Esophagus muscularis mucosa (tissue), 4 donors: ENCODE data around the gene NAV2. TPM values are rescaled to one million over a fixed set of nuclear protein-coding genes. Genes with fewer than 3 reads are reported as not detected.

Source experiments
- DNase-seq: peaks from one replicate; pipeline ENCODE4 v3.0.0-alpha.2; 2017; ENCODE audit errors: extremely low spot score
- H3K27ac ChIP-seq, 4 donors: fragments of 200-600 bp; sonication (generic); replicated peaks in 1 of 4; 1 replicate in 3 of 4; 2 replicates in 1 of 4; pipeline ENCODE4 v1.5.1; 2016 to 2019; ENCODE audit warnings: mild to moderate bottlenecking in 1 of 4
- H3K27me3 ChIP-seq, 4 donors: fragments of 200-600 bp; sonication (generic); one replicate each; pipeline versions ENCODE4 v1.5.1 to v1.6.0; 2016 to 2019
- H3K36me3 ChIP-seq, 4 donors: fragments of 200-600 bp; sonication (generic); one replicate each; pipeline ENCODE4 v1.5.1; 2016 to 2019
- H3K4me1 ChIP-seq, 4 donors: fragments of 200-600 bp; sonication (generic); one replicate each; pipeline ENCODE4 v1.5.1; 2016 to 2019
- H3K4me3 ChIP-seq, 4 donors: fragments of 200-600 bp; sonication (generic); 1 replicate in 2 of 4; 2 replicates in 2 of 4; pipeline ENCODE4 v1.5.1; 2016 to 2019; ENCODE audit warnings: mild to moderate bottlenecking in 4 of 4, moderate library complexity in 1 of 4
- H3K9me3 ChIP-seq, 4 donors: fragments of 200-600 bp; sonication (generic); 1 replicate in 3 of 4; 2 replicates in 1 of 4; pipeline ENCODE4 v1.5.1; 2016 to 2019
- EP300 ChIP-seq: sonication (generic); formaldehyde crosslinking; IDR thresholded peaks from one replicate; pipeline ENCODE4 v1.6.1; 2017; ENCODE audit warnings: antibody characterized with exemption
- POLR2A ChIP-seq: fragments of 450-650 bp; IDR thresholded peaks from one replicate; pipeline ENCODE4 v1.6.1; 2017; ENCODE audit warnings: antibody characterized with exemption, moderate library complexity, mild to moderate bottlenecking, low read depth
- POLR2AphosphoS5 ChIP-seq, 2 donors: sonication (generic); formaldehyde crosslinking; IDR thresholded peaks; one replicate each; pipeline ENCODE4 v1.6.1; 2017; ENCODE audit warnings: antibody characterized with exemption in 2 of 2
- WGBS: methylation state at CpG from one replicate; pipeline ENCODE4 v1.1.5; 2018; 5-methylcytosine and 5-hydroxymethylcytosine counted together
- intact Hi-C: fragments of 100-400 bp; cut with DNase I; formaldehyde crosslinking; loops from one replicate; pipeline ENCODE4 v1.15.1; 2023
- total RNA-seq, 4 donors: library from RNA; depleted of rRNA; stranded (reverse); fragments of >200 nt; gene quantifications; one replicate each; pipeline versions ENCODE4 v1.1.0 to v1.2.1, GENCODE V29; 2016
- TF ChIP-seq, protein P1 (sequence below), 3 experiments: fragments of 200-600 bp in 2 of 3; fragments of 450-650 bp in 1 of 3; sonication (generic) in 2 of 3; IDR thresholded peaks; one replicate each; pipeline ENCODE4 v1.5.1; 2017 to 2019; ENCODE audit warnings: antibody characterized with exemption in 3 of 3, mild to moderate bottlenecking in 2 of 3, moderate library complexity in 1 of 3

NAV2 gene
- total RNA-seq, 4 donors from 2014 or later, result 21.9 to 57.0 (median 37.5) TPM

DNA sequence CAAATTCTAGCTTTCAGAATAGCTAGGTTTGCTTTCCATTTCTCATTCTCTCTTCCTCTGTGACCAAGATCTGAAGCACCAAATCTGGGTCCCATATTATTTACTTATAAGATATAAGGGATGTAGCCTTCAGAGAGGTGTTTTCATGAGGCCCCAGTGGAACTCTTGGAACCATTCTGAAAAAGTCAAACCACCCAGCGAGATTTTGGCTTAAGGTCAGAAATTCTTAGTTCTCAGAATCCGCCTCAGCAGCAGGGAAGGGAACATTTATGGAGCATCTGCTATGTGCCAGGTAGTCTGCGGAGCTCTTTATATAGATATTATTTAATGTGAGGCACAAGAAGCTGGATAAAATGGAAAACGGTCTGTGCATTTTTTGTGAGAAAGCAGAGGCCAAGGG is 6.3 kb downstream of the NAV2 start:
- H3K27me3 ChIP-seq, result no peaks in the 10 kb centered on the region
- peaks cover 60 to 97% (median 93%) of the 10 kb centered on the region in 4 donors for H3K4me1 ChIP-seq
- H3K36me3 ChIP-seq, result no peaks in the 10 kb centered on the region
- no peak overlapping the region for H3K4me3 ChIP-seq
- no peak for DNase-seq
- peak overlapping the region; percentile 92 to 97 (median 96) for H3K27ac ChIP-seq
- intact Hi-C loops, result no loop called here
- WGBS, result 69% methylated on average over 4 of the region's 4 CpGs
- no peaks in the 10 kb centered on the region for H3K9me3 ChIP-seq
- no peak for TF ChIP-seq EP300
- TF ChIP-seq, protein P1, sequence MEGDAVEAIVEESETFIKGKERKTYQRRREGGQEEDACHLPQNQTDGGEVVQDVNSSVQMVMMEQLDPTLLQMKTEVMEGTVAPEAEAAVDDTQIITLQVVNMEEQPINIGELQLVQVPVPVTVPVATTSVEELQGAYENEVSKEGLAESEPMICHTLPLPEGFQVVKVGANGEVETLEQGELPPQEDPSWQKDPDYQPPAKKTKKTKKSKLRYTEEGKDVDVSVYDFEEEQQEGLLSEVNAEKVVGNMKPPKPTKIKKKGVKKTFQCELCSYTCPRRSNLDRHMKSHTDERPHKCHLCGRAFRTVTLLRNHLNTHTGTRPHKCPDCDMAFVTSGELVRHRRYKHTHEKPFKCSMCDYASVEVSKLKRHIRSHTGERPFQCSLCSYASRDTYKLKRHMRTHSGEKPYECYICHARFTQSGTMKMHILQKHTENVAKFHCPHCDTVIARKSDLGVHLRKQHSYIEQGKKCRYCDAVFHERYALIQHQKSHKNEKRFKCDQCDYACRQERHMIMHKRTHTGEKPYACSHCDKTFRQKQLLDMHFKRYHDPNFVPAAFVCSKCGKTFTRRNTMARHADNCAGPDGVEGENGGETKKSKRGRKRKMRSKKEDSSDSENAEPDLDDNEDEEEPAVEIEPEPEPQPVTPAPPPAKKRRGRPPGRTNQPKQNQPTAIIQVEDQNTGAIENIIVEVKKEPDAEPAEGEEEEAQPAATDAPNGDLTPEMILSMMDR (IDR thresholded peaks at IDR 0.05), result no peak
- TF ChIP-seq POLR2AphosphoS5 (IDR thresholded peaks at IDR 0.05), result no peak
- TF ChIP-seq POLR2A, result no peak

DNA sequence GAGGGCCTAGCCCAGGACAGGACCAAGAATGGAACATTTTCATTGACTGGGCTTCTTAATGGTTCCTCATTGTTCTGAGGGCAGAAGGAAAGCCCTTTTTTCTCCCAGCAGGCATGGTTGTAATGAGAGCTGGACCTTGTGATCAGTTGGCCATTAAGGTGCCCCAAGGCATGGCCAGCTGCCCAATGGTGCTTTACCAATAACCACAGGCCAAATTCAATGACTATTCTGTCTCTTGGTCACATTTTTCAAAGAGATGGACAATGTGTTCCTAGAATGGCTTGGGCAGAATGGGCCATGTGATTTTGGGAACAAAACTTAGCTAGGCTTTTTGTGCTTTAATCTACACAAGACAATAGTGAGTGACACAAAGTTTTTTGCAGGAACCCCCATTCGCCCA is 7.3 kb downstream of the NAV2 start:
- no peak for DNase-seq
- no peak overlapping the region for H3K4me3 ChIP-seq
- no peaks in the 10 kb centered on the region for H3K9me3 ChIP-seq
- WGBS, result 80% methylated on average over 1 of the region's 1 CpG
- TF ChIP-seq POLR2A (no peak), EP300 (no peak), POLR2AphosphoS5 (IDR thresholded peaks at IDR 0.05) (no peak)
- TF ChIP-seq, protein P1 (IDR thresholded peaks at IDR 0.05), result no peak
- H3K4me1 ChIP-seq, result peaks cover 56 to 99% (median 93%) of the 10 kb centered on the region in 4 donors
- no peaks in the 10 kb centered on the region for H3K27me3 ChIP-seq
- H3K36me3 ChIP-seq, result peaks cover 0 to 5% (median 0%) of the 10 kb centered on the region in 4 donors
- intact Hi-C loops, result no loop called here
- H3K27ac ChIP-seq, result peak overlapping the region; percentile 92 to 97 (median 96)

DNA sequence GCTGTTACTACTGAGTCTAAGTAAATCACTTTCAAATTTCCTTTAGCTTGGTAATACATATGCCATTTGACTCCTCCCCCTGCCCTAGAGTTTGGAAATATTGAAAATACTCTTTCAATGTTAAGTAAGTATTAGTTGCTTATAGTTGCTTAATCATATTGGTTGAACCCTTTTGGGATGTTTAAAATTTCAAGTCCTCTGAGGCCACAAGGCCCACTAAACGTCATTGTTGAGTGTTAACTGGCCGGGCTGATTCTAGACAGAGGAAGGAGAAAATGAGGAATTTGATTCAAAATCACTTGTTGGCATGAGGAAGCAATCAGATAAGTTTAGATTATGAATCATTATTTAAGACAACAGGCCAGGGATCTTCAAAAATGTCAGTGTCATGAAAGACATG is 8.5 kb downstream of the NAV2 start:
- H3K36me3 ChIP-seq, result peaks cover 0 to 5% (median 0%) of the 10 kb centered on the region in 4 donors
- 80% methylated on average over 2 of the region's 2 CpGs for WGBS
- H3K4me1 ChIP-seq, result peaks cover 57 to 99% (median 92%) of the 10 kb centered on the region in 4 donors
- DNase-seq, result no peak
- H3K4me3 ChIP-seq, result no peak overlapping the region
- H3K9me3 ChIP-seq, result no peaks in the 10 kb centered on the region
- no peaks in the 10 kb centered on the region for H3K27me3 ChIP-seq
- peak overlapping the region; percentile 23 to 97 (median 86) for H3K27ac ChIP-seq
- TF ChIP-seq EP300 (no peak), POLR2A (no peak), POLR2AphosphoS5 (IDR thresholded peaks at IDR 0.05) (no peak)
- TF ChIP-seq, protein P1 (IDR thresholded peaks at IDR 0.05), result no peak
- intact Hi-C loops, result no loop called here

DNA sequence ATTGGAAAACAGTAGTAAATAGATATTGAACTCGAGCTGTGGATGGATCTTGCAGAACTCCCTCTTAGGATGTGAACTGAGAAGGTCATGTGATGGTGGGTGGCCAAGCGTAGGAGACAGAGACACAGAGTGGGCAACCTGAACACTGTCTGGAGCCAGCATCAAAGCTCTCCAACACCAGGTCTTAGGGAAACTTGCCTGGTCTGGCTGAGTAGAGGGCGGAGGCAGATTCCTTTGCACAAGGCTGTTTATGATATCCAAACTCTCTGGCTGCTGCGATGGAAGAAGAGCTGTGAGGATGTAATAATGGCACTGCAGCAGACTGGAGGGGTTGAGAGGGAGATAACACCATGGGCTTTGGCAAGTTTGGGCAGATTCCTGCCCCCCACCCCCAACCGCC is 10.1 kb downstream of the NAV2 start:
- WGBS, result 50% methylated on average over 5 of the region's 5 CpGs
- H3K27ac ChIP-seq, result peak overlapping the region; percentile 78 to 97 (median 82)
- DNase-seq, result no peak
- H3K4me1 ChIP-seq, result peaks cover 59 to 99% (median 92%) of the 10 kb centered on the region in 4 donors
- no peak overlapping the region for H3K4me3 ChIP-seq
- TF ChIP-seq, protein P1 (IDR thresholded peaks at IDR 0.05), result no peak
- TF ChIP-seq POLR2A, result no peak
- no peak for TF ChIP-seq EP300
- no peak for TF ChIP-seq POLR2AphosphoS5 (IDR thresholded peaks at IDR 0.05)
- no peaks in the 10 kb centered on the region for H3K9me3 ChIP-seq
- no peaks in the 10 kb centered on the region for H3K27me3 ChIP-seq
- peaks cover 0 to 5% (median 0%) of the 10 kb centered on the region in 4 donors for H3K36me3 ChIP-seq
- intact Hi-C loops, result no loop called here
